ENCODE data around the gene DNMT3A.

DNMT3A gene

DNA sequence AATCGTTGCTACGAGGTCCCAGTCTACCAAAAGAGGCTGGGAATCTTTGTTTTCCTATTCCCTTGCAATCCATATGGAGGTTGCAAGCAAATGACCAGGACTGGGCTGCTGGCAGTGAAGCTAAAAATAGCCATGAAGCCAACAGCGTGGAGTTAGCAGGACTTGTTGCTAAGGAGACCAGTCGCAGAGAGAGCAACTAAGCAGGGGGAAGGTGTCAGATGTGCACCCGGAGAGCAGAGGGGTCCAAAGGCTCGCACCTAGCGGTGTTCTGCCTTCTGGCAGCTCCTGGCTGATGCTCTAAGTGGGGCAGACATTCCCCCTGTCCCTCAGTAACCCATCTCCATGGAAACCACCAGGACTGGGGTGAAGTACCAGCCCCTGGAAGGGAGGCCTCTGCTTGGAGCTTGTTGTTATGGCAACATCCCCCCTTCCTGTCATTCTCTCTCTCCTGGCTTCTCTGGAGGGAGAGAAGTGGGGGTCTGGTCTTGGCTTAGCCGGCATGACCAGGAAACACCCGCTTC is 84.6 kb downstream of the DNMT3A start:
- no peak for DNase-seq (ENCODE audit: low spot score)

DNA sequence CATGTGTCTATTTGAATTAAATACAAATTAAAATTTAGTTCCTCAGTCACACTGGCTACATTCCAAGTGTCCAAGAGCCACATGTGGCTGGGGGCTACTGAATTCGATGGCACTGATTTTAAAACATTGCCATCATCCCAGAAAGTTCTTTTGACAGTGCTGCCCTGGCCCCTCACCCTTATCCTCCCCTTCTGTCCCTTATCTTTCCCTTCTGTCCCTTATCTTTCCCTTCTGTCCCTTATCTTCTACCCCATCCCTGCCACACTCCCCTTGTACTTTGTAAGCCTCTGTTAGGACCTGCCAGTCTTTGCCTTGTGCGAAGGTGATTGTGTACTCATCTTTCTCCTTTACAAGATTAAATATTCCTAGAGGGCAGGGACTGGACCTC is 85.2 kb downstream of the DNMT3A start:
- DNase-seq (ENCODE audit: low spot score): no peak

DNA sequence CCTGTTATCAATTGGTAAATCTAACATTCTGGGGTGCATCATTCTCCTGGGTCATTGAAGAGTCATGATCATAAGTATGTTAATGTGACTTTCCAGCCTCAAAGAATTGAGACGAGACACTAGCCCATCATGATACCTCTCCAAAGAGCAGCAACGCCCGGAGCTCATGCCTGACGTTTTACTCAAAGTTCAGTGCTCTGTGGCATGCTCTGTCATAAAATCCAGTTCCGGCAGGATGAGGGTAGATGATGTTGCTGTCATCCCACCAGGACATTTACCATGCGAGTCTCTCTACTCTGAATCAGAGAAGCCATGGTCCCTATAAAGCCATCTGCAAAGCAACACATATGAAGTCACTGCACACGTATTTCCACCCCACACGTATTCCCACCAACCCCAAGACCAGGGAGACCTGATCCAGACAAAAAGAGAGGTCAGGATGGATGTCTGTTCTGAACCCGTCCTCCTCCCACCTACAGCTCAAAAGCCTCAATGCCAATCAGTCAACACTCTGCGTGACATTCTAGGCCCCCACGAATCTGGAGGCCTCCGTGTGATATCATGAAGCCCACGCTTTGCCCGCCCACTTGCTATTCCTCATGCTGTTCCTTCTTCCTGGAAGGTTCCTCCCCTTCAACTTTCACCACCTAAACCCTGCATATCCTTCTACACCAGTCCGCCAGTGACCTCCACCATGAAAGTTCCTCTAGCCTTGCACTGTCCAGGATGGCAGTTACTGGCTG is 85.8 kb downstream of the DNMT3A start:
- no peak for DNase-seq (ENCODE audit: low spot score)

DNA sequence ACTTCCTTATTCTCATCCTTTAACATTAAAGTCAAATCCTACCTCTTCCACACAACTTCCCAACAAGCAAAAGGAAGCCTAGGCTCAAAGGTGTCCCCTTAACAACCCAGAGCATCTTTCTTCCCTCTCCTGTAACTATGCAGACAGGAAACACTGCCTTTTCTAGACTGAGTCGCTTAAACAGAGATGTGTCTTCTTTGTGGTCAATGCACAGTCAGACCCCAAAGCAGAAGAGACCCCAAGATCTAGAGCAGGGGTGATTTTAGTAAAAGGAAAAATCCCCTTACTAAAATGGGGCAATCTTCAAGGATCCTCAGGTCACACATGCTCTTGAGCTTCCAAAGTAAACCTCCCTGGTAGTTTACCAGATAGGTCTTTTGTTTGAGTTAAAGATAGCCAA is 86.8 kb downstream of the DNMT3A start:
- DNase-seq (ENCODE audit: low spot score): no peak

DNA sequence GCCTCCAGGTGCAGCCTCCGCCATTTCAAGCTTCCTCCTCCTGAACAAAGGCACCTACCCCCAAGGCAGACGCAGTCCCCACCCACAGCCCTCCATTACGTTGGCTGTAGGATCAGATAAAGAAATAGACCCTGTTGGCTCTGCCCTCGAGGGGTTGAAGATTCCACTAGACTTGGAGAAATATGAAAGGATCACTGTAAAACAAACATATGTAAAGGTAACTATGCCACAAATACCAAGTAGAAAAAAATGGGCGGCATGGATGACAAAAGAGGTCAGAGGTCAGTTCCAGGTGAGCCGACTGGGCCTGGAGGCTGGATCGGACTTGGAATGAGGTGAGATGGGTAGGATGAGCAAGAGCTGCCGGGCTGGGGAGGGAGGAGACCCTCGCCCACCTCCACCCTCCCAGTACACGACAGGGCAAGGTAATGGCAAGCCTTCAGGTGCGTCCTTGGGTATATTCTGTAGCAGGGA is 88.5 kb downstream of the DNMT3A start:
- DNase-seq (ENCODE audit: low spot score): no peak

DNA sequence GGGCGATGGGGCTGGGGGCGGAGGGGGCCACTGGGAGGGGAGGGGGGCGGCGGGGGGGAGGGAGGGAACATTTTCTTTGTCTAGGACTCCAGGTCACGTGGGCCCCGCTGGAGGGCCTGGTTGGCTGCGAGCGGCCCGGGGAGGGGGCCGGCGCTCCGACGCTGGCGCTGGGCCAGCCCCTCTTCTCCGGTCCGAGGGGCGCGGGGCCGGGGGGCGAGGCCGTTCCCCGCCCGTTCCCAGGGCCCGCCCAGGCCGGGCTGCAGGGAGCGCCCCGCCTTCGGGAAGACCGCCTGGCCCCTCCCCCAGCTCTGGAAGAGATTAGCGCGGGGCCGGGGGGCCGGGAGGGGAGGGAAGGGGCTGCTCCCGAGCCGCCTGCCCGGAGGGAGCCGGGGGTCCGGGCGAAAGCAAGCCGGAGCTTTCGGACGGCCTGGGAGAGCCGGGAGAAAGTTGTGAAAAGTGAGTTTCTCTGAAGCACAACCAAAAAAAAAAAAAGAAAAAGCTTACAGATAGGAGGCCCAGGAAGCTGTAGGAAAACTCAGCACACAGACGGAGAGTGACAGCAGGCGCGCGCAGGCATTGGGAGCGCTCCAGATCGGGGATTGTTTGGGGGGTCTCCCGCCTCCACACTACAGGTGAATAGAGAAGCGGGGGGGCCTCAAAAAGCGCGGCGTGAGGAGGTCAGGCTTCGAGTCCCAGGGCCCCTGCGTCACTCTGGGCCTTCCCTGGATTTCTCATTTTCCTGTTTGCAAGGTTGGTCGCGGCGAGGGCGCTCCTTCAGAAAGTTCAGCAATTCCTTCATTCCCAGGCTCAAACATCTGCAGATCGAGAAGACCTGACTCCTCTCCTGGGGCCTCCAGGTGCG is 89.2 kb downstream of the DNMT3A start:
- peak; percentile 50 for DNase-seq (ENCODE audit: low spot score)

DNA sequence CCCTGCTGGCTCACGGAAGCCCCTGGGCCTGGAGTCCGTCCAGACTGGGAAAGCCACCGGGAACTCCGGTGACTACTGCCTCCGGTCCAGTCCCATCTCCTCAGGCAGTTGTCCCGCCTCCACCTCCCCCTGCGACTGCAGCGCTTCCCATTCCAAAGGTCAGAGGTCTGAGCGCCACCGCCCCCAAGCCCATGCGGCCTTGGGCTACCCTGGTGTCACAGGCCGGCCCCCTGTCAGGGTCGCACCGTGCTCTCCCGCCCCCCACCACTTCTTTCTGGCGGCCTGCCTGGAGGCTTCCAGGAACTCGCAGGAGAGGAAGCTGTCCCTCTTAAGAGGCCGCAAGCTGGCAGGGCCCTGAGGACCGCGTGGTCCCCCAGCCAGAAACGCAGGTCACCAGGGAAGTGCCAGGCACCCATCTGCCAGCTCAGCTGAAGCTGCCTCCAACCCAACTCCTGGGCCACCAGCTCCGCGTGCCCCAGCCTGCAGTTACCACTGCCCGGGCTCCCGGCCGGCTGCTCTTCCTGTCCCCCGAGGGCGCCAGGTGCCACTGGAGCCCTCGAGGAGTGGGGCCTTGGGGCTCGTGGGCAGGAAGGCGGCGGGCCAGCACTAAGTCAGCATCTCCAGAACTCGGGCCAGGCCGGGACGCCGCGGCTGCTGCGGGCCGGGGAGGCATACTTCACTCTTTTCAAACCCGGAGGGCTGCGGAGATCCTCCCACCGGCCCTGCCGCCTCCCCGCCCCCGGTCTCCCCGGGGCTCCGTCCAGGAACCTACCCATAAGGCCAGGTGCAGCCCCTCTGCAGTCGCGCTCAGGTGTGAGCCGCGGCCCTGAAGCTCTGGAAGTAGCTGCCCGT is 90.1 kb downstream of the DNMT3A start:
- DNase-seq (ENCODE audit: low spot score): peak; percentile 29

DNA sequence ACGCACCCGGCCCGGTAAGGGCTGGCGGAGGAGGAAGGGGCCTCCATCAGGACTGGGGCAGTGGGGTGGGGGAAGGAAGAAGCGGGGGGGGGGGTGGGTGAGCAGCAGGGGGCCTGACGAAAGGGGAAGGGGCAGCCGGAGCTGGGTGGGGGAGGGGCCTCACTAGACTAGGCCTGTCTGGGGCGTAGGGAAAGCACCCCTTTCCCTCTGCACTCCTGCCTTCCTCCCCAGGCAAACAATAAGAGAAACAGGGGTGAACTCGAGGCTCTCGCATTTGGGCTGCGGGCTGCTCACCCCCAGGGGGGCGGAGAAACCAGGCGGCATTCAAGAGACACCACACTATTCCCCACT is 90.7 kb downstream of the DNMT3A start:
- no peak for DNase-seq (ENCODE audit: low spot score)

DNA sequence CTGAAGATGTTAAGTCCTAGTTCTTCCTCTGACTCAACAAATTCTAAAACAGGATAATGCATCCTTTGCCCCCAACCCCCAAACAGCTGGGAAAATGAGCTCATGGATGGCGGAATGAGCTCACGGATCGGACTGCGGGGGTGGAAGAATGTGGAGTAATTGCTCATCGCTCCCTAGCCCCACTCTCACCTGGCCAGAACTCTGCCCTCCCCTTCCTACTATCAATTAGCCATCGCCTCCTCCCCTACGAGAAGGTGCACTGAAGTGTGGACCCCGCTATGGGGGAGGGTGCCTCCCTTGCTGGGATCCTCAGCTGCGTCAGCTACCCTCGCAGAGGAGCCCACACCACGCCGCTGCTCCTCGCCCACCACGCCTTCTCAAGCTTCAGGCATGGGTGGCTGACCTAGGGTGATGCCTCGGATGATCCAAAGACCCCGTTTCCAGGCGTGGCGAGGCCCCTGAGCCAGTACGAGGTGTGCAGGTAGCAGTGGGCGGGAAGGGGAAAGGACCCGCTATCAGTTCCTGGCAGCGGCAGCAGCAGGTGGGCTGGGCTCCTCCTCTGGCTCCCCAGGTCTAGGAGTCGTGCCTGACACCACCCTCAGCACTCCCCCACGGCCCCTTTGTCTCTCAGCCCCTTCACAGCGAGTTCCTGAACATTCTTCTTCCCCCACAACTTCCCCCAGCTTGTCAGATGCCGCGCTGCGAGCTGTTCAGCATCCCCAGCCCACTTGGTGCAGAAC is 91.2 kb downstream of the DNMT3A start:
- no peak for DNase-seq (ENCODE audit: low spot score)

DNA sequence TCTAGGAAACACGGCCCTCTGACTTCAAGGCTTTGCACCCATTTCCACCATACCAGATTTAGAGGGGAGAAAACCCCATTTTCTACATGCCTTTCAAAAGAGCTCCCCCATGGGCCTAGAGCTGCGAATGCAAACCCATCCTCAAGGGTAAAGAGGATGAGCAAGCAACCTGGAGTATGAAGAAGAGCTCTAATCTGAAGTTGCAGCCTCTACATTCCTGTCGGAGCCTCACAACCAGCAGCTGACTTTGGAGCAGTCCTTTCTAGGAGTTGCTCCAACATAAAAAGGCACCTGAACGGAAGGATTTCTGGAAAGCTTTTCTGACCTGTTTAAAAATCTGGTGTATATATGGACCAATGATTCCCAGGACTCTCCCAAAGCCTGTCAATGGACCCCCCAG is 91.9 kb downstream of the DNMT3A start:
- no peak for DNase-seq (ENCODE audit: low spot score)

DNA sequence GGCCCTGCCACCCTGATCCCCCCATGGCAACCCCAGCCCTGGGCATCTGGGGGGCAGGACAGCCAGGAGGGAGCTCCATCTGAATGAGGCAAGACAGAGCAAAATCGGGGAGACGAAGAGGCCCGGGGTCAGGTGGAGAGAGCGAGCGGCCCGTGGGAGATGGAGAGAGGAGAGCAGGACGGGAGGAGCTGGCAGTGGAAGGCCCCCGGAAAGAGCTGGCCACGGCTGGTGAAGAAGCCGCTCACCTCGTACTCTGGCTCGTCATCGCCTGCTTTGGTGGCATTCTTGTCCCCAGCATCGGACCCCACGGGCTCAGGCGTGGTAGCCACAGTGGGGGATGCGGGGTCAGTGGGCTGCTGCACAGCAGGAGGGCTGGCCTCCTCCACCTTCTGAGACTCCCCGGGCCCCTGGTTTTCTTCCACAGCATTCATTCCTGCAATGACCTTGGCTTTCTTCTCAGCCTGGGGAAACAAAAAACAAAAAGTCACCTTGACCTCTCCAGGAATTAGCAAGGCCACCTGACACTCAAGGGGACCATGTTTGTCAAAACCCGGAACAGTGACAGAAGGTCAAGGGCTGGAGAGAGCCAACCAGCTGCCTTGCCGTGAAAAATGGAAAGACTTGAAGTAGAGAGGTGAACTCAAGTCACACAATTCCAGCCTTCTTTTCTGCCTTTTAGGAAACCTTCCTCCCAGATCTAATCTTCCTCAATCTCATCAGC is 93.8 kb downstream of the DNMT3A start:
- DNase-seq (ENCODE audit: low spot score): no peak

DNA sequence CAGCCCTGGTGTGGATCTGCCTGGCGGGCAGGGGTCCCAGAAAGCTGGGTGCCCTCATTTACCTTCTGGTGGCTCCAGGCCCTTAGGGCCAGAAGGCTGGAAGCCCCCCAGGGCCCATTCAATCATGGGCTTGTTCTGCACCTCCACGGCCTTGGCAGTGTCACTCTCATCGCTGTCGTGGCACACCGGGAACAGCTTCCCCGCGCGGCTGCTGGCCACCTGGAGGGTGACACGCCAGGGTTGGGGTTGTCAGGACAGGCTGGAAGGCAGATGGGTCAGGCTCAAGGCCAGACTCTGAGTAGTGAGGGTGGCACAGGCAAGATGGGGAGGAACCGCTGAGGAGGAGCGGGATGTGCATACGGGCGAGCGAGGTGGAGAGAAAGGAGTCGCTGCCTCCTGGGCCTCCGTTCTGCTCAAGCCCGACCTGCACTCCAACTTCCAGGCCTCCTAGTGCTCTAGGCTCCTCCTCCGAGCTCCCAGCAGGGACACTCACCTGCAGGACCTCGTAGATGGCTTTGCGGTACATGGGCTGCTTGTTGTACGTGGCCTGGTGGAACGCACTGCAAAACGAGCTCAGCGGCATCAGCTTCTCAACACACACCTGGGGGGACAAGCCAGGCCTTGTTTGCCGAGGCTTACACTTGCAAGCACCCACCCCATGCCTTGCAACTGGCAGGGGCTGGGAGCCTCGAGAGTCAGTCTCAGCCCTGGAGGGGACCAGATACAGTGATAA is 95.0 kb downstream of the DNMT3A start:
- no peak for DNase-seq (ENCODE audit: low spot score)

DNA sequence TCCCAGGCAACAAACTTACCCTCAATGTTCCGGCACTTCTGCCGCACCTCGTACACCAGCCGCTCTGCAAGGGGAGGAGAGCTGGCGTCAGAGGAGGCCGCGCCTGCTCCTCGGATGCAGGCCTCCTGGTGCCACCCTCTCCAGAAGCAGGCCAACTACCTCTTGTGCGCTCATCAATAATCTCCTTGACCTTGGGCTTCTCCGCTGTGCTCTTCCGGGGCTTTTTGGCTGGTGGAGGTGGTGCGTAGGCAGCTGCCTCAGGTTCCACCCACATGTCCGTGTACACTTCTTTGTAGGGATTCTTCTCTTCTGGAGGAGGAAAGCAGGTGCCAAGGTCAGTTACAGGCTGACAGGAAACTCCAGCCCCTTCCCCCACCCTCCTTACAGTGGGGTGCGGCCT is 95.7 kb downstream of the DNMT3A start:
- DNase-seq (ENCODE audit: low spot score): no peak

DNA sequence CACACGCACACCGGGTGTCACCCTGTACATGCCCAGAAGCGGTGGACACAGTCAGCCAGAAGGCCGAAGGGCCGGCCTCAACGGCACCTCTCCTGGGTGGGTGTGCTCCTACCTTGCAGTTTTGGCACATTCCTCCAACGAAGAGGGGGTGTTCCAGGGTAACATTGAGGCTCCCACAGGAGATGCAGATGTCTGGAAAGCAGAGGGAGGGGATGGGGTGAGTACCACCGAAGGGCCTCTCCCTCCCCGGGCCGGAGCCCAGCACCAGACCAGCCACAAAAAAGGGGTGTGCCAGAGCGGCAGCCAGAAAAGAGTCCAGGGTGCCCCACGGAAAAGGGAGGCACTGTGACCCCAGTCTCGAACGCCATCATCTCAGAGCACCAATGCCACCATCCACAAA is 96.6 kb downstream of the DNMT3A start:
- DNase-seq (ENCODE audit: low spot score): no peak

DNA sequence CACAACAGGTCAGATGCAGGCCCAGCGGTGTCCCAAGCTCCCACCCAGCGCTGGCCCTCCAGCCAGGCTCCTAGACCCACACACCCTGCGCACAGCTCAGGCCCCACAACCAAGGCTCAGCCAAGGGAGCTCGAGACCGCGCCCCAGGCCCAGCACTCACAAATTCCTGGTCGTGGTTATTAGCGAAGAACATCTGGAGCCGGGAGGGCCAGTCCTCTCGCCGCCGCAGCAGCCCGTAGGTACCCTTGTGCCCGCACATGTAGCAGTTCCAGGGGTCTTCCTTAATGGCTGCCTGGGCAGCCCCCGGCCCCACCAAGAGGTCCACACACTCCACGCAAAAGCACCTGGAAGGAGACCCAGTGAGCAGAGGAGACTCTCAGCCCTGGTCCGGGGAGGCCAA is 97.7 kb downstream of the DNMT3A start:
- DNase-seq (ENCODE audit: low spot score): no peak

DNA sequence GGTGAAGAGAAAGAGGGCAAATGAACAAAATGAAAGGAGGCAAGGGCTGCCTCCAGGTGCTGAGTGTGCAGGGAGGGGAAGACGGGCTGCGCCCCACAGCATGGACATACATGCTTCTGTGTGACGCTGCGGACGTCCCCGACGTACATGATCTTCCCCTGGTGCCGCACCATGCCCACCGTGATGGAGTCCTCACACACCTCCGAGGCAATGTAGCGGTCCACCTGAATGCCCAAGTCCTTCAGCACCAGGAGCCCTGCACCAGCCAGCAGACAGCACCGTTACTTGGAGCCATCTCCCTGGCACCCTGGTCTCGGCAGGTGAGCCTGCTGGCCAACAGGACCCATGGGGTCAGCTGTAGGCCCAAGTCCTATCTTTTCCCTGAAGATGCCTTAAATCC is 100.3 kb downstream of the DNMT3A start:
- no peak for DNase-seq (ENCODE audit: low spot score)

DNA sequence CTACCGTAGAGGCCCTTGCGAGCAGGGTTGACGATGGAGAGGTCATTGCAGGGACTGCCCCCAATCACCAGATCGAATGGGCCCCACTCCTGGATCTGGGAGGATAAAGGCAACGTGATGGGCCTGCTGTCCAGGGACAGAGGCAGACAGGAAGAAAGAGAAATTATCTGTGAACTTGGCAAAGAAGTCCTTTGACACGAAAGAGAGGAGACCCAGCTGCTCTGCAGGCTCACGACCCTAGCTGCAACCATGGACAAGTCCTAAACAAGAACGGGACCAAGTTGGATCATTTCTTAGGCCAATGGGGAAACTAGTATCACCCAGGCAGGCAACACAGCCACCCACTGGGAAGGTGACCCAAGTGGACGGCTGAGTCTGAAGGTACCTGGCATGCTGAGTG is 101.1 kb downstream of the DNMT3A start:
- DNase-seq (ENCODE audit: low spot score): no peak

DNA sequence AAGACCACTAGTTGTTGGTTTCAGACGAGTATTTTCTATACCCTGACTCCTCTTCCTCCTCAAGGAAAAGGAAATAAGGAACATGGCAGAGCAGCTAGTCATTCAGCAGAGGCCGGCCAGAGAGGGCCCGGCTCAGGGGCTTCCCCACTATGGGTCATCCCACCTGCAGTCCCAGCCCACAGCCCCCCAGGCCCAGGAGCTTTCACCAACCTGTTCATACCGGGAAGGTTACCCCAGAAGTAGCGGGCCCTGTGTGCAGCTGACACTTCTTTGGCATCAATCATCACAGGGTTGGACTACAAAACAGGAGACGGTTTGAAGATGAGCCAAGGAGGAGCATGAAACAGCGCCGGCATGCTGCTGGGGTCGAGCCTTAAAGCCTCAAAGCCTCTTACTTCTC is 102.8 kb downstream of the DNMT3A start:
- no peak for DNase-seq (ENCODE audit: low spot score)

DNA sequence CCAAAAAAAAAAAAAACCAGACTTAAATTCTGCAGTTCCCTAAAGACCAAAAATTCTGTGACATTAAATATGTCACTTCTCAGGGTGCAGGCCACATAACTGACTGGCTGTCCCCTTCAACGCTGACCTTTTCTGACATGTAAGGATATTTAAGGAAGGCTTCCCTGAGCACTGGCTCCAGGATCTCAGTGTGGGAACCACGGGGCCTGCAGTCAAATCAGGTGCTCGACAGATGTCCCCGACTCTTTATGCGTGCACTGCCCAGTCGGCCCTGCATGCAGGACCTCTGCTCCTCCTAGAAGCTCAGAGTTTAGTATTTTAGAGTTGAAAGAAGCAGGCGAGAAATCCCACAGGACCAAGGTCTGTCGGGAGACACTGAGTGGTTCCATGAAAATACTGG is 104.0 kb downstream of the DNMT3A start:
- DNase-seq (ENCODE audit: low spot score): no peak

DNA sequence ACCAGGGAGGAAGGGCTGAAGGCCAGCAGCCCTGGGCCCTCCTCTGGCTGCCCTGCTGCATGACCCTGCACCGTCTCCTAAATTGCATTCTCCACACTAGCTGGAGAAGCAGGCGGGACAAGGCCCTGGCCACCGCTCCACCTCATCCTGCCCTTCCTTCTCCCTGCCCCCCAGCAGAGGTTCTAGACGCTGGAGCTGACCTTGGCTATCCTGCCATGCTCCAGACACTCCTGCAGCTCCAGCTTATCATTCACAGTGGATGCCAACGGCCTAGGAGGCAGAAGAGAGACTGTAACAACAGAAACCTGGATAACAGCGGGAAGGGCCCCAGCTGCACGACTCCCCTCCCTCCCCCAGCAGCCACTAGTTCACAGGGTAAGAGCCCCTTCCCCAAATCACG is 105.0 kb downstream of the DNMT3A start:
- no peak for DNase-seq (ENCODE audit: low spot score)
